ENCODE data around the gene C1orf185. TPM values are rescaled to one million over a fixed set of nuclear protein-coding genes. Genes with fewer than 3 reads are reported as not detected.
"Not testable (repeated sequence)": the region's sequence is repeated elsewhere in the genome, so short reads cannot be mapped to it uniquely, and the experiment has no call there.

C1orf185 gene
- total and polyA plus RNA-seq, 7 donors, result not detected

DNA sequence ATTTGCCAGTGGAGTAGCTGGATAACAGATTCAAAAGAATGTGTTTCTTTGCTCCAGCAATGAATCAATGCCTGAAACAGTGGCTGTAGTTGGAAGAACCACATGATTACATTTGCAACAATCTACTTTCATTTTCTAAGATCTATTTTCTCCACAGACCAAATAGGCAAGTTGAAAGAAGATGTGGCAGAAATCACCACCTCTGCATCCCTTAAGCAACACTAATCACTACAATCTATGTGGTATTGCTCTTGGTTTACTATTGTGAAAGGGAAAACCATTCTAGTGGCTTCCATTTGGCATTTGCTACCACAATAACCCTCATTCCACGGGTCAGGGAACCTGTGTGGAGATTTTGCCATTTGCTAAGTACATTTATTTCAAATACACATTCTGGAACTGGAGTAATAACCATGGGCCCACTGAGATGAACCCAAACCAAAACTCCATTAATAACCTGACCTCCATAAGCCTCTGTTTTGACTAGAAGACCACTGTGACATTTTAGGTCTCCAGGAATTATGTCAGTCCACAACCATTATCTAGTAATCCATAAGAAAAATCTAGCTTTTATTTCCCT is 66.3 kb downstream of the C1orf185 start:
- WGBS, 2 donors, result 49 to 69% methylated on average over 1 of the region's 1 CpG
- intact Hi-C loops (cut with DNase I), result no loop called here
- Histone ChIP-seq H3K27ac (no peak overlapping the region), H3K36me3 (no peaks in the 10 kb centered on the region), H3K4me1 (peaks cover 0 to 8% (median 3%) of the 10 kb centered on the region in 4 donors), H3K9me3 (no peaks in the 10 kb centered on the region), H3K4me3 (no peak overlapping the region), H3K27me3 (no peaks in the 10 kb centered on the region)
- DNase-seq, result no peak
- TF ChIP-seq POLR2A (IDR thresholded peaks at IDR 0.05) (no peak), POLR2AphosphoS5 (IDR thresholded peaks at IDR 0.05) (no peak), EP300 (IDR thresholded peaks at IDR 0.05) (no peak)

GRCh38 chr1:51168936-51169335 is 66.9 kb downstream of the C1orf185 start:
- DNase-seq, result no peak
- no peak overlapping the region for H3K27ac ChIP-seq
- peaks cover 0 to 8% (median 3%) of the 10 kb centered on the region in 4 donors for H3K4me1 ChIP-seq
- intact Hi-C loops (cut with DNase I), result no loop called here
- H3K27me3 ChIP-seq, result no peaks in the 10 kb centered on the region
- no peaks in the 10 kb centered on the region for H3K36me3 ChIP-seq
- 80 to 92% methylated on average over 4 of the region's 4 CpGs for WGBS, 2 donors
- H3K4me3 ChIP-seq, result no peak overlapping the region
- H3K9me3 ChIP-seq, result no peaks in the 10 kb centered on the region
- TF ChIP-seq EP300 (IDR thresholded peaks at IDR 0.05) (no peak), POLR2A (IDR thresholded peaks at IDR 0.05) (no peak), POLR2AphosphoS5 (IDR thresholded peaks at IDR 0.05) (no peak)
- TF ChIP-seq, protein P1, sequence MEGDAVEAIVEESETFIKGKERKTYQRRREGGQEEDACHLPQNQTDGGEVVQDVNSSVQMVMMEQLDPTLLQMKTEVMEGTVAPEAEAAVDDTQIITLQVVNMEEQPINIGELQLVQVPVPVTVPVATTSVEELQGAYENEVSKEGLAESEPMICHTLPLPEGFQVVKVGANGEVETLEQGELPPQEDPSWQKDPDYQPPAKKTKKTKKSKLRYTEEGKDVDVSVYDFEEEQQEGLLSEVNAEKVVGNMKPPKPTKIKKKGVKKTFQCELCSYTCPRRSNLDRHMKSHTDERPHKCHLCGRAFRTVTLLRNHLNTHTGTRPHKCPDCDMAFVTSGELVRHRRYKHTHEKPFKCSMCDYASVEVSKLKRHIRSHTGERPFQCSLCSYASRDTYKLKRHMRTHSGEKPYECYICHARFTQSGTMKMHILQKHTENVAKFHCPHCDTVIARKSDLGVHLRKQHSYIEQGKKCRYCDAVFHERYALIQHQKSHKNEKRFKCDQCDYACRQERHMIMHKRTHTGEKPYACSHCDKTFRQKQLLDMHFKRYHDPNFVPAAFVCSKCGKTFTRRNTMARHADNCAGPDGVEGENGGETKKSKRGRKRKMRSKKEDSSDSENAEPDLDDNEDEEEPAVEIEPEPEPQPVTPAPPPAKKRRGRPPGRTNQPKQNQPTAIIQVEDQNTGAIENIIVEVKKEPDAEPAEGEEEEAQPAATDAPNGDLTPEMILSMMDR (IDR thresholded peaks at IDR 0.05), result no peak

GRCh38 chr1:51170342-51170741 is 68.3 kb downstream of the C1orf185 start:
- no peak for TF ChIP-seq POLR2A (IDR thresholded peaks at IDR 0.05)
- no peak for TF ChIP-seq POLR2AphosphoS5 (IDR thresholded peaks at IDR 0.05)
- TF ChIP-seq, protein P1 (IDR thresholded peaks at IDR 0.05), result no peak
- no peak for TF ChIP-seq EP300 (IDR thresholded peaks at IDR 0.05)
- H3K9me3 ChIP-seq, result no peaks in the 10 kb centered on the region
- no peak for DNase-seq
- no peak overlapping the region for H3K4me3 ChIP-seq
- WGBS, 2 donors, result 85 to 93% methylated on average over 1 of the region's 1 CpG
- no peak overlapping the region for H3K27ac ChIP-seq
- H3K27me3 ChIP-seq, result no peaks in the 10 kb centered on the region
- H3K4me1 ChIP-seq, result peaks cover 0 to 8% (median 3%) of the 10 kb centered on the region in 4 donors
- intact Hi-C loops (cut with DNase I), result no loop called here
- H3K36me3 ChIP-seq, result no peaks in the 10 kb centered on the region

DNA sequence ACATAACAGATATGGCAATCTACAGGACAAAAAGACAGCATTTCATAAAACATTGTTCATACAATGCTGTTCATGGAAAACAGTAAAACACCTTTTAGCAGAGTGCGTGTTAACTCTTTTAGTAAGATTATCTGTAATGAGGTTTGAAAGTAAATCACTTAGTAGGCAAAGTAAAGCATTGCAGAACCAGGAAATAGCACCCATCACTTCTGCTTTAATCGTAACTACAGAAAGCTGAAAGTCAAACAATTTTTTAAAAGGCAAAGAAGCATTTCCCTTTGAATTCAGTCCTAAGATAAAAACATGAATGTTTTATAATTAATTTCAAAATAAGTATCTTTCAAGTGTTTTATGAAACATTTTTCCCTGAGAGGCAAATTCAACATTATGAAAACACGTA is 70.8 kb downstream of the C1orf185 start:
- H3K27ac ChIP-seq, result no peak overlapping the region
- TF ChIP-seq POLR2AphosphoS5 (IDR thresholded peaks at IDR 0.05) (no peak), EP300 (IDR thresholded peaks at IDR 0.05) (no peak)
- TF ChIP-seq, protein P1 (IDR thresholded peaks at IDR 0.05), result no peak
- no peaks in the 10 kb centered on the region for H3K36me3 ChIP-seq
- H3K4me1 ChIP-seq, result peaks cover 0 to 8% (median 3%) of the 10 kb centered on the region in 4 donors
- intact Hi-C loops (cut with DNase I), result no loop called here
- no peak for DNase-seq
- no peaks in the 10 kb centered on the region for H3K27me3 ChIP-seq
- no peak overlapping the region for H3K4me3 ChIP-seq
- H3K9me3 ChIP-seq, result no peaks in the 10 kb centered on the region
- WGBS, 2 donors, result 75 to 81% methylated on average over 3 of the region's 3 CpGs

- H3K27me3 ChIP-seq, result no peaks in the 10 kb centered on the region
- no peaks in the 10 kb centered on the region for H3K36me3 ChIP-seq
- no peak for DNase-seq
- no peak for TF ChIP-seq EP300 (IDR thresholded peaks at IDR 0.05)
- no peak for TF ChIP-seq POLR2AphosphoS5 (IDR thresholded peaks at IDR 0.05)
- TF ChIP-seq, protein P1 (IDR thresholded peaks at IDR 0.05), result no peak
- no peak for TF ChIP-seq POLR2A (IDR thresholded peaks at IDR 0.05)
- no peak overlapping the region for H3K27ac ChIP-seq
- H3K9me3 ChIP-seq, result no peaks in the 10 kb centered on the region
- H3K4me3 ChIP-seq, result no peak overlapping the region
- H3K4me1 ChIP-seq, result no peaks in the 10 kb centered on the region
- intact Hi-C loops (cut with DNase I), result no loop called here
- 31 to 35% methylated on average over 2 of the region's 2 CpGs for WGBS, 2 donors
Measured at GRCh38 chr1:51175278-51175677, 73.2 kb downstream of the C1orf185 start.

DNA sequence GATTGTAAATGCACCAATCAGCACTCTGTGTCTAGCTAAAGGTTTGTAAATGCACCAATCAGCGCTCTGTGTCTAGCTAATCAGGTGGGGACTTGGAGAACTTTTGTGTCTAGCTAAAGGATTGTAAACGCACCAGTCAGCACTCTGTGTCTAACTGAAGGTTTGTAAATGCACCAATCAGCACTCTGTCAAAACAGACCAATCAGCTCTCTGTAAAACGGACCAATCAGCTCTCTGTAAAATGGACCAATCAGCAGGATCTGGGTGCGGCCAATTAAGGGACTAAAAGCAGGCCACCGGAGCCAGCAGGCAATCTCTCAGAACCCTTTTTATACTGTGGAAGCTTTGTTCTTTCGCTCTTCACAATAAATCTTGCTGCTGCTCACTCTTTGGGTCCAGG is 76.0 kb downstream of the C1orf185 start:
- H3K27me3 ChIP-seq; intact Hi-C loops (cut with DNase I); H3K27ac ChIP-seq; H3K9me3 ChIP-seq; DNase-seq; H3K4me1 ChIP-seq; H3K36me3 ChIP-seq; H3K4me3 ChIP-seq: not testable (repeated sequence)
- 91 to 92% methylated on average over 6 of the region's 6 CpGs for WGBS, 2 donors

Measured in sigmoid colon (tissue), 7 donors.